Stimulated activated CD4-positive, alpha-beta T cell treated with anti-CD3 and anti-CD28 coated beads, Interleukin-4, amount 100 ng/mL, for 4 hours (primary cell): Measurements from ENCODE around the gene VAMP2.

Source experiments
- DNase-seq, 2 experiments: peaks; one replicate each; pipeline ENCODE4 v3.0.0-alpha.2; 2020

VAMP2 gene, protein sequence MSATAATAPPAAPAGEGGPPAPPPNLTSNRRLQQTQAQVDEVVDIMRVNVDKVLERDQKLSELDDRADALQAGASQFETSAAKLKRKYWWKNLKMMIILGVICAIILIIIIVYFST

DNA sequence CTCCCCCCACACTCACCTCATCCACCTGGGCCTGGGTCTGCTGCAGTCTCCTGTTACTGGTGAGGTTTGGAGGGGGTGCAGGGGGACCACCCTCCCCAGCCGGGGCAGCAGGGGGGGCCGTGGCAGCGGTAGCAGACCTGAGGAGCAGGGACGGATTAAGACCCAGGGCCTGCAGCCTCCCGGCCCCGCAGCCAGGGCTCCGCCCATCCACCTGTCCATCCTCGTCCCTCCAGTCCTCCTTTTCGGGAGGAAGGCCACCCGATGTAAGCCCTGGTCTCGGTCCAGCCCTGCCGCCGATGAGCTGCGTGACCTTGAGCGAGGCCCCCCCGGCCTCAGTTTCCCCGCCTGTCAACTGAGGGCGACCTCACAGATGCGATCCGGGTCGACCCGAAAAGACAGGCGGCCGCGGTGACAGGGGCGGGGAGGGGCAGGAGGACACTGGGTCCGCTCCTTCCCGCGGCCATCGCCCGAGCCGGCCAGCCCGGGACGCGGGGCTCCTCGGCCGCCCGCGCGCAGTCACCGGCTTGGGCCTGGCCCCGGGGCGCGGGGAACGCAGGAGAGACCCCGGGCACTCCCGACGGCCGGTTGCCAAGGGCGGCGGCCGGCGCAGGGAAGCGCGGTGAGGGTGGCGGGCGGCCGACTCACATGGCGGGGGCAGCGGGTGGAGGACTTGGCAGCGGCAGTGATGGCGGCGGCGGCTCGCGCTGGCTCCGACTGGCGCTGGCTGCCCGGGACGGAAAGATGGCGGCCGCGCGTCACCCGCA, at the start of gene VAMP2:
Gene VAMP2, minus strand, starts transcription at position 716 of the 764 bp plus-strand sequence. Its CDS starts 69 bp downstream, at position 647.
- peak; percentile 75 to 82 for DNase-seq

DNA sequence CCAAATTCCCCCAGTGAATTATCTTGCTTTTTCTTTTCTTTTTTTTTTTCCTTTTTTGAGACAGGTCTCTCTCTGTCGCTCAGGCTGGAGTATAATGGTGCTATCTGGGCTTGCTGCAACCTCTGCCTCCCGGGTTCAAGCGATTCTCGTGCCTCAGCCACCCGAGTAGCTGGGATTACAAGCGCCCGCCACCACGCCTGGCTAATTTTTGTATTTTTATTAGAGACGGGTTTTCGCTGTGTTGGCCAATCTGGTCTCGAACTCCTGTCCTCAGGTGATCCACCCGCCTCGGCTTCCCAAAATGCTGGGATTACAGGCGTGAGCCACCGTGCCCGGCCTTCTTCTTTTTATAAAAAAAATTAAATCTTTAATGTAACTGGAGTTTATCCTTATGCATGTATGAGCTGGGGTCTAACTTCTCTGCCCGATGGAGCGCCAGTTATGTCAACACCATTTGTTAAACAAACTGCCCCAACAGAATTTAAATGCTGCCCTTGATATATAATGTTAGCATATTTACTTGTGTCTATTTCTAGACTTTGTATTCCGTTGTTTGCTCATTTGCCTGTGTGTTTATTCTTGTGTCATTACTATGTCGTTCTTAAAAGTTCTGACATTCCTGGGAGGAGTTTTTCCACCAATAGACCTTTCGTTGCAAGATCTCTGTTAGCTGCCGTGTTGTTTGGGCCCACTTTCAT, 48.2 kb upstream of the VAMP2 start:
- no peak for DNase-seq

DNA sequence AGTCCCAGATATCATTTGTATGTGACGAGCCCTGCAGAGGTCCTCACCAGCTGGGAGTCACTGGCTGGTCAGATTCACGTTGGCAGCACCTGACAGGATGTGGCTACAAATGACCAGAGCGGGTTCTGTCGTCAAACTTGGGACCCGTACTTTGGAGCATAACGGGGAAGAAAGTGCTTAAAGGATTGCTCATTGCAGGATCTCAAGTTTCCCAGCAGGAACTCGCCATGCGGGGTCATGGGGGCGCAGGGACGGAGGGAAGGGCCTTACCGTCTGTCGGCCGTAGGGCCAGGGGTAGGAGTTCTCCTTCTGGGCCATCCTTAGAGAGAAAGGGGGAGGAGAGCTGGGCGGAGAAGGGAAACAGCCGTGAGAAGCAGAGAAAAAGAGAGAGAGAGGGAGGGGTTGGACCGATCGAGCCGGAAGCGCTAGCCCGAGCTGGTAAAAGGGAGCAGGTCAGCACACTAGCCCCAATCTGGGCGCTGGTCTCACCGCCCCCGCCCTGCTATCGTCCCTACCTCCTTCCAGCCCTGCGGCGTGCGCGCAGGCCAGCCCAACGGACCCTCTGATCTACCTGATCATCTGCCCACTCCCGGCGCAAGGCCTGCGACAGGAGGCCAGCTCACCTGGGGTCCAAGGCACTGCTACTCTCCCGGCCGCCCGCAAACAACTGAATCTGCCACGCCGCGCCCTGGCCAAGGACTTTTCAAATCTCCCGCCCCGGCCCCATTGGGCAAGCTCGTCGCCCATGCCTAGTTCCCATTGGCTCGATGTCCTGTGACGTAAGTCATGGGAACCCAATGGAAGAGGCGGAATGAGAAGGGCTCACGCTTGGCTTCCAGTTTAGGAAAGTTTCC, 47.4 kb upstream of the VAMP2 start, which contains the start of gene AURKB:
Gene AURKB, minus strand, starts transcription at position 669 of the 854 bp plus-strand sequence. Its CDS starts 351 bp downstream, at position 318.
- DNase-seq, result peak; percentile 85 to 92

- no peak for DNase-seq
These were observed 43.8 kb upstream of the VAMP2 start for GRCh38 chr17:8206536-8206935.

GRCh38 chr17:8204761-8205555, 42.2 kb upstream of the VAMP2 start:
- no peak for DNase-seq

GRCh38 chr17:8192070-8192815, 29.5 kb upstream of the VAMP2 start:
- peak; percentile 27 to 36 for DNase-seq

GRCh38 chr17:8190506-8190905, 27.8 kb upstream of the VAMP2 start:
- no peak for DNase-seq

DNA sequence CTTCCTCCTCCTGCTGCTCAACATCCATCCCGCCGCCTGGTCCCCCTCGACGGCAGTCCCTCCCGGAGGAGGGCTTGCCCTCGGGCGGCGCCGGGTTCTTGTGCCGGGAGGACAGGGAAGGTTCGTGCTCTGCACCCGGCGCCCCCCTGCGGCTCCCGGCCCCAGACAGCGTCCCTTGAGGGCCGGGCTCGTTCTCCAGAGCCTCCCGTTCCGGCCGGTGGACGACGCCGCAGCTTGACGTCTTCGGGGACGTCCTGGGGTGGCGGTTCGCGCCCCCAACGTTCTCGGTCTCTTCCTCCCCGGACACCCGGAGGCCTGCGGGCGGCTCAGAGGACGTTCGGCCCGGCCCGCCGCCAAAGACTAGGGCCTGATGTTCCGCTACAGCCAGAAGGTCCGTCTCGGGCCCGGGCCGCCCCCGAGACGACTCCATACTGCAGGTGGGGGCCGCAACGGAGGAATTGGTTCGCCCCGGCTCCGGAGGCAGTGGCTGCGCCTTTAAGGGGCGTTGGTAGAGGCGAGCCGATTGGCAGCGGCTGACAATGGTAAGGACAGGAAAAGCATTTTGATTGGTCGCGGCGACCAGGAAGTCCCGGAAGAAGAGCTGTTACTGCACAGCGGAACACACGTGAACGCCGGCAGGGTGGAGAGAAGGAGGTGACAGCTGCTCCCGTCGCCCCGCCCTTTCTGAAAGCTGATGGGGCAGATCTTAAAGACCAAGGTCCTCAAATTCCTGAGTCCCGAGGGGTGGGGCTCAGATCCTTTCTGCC, 27.1 kb upstream of the VAMP2 start, which contains the start of gene BORCS6:
Gene BORCS6, minus strand, starts transcription at position 470 of the 767 bp plus-strand sequence. Its CDS starts 40 bp downstream, at position 430.
- peak; percentile 87 to 96 for DNase-seq

- DNase-seq, result peak in 1 of 2 experiments; percentile 7
These were observed 26.4 kb upstream of the VAMP2 start for GRCh38 chr17:8189041-8189710.

- no peak for DNase-seq
These were observed 25.6 kb upstream of the VAMP2 start for GRCh38 chr17:8188263-8188839.

DNA sequence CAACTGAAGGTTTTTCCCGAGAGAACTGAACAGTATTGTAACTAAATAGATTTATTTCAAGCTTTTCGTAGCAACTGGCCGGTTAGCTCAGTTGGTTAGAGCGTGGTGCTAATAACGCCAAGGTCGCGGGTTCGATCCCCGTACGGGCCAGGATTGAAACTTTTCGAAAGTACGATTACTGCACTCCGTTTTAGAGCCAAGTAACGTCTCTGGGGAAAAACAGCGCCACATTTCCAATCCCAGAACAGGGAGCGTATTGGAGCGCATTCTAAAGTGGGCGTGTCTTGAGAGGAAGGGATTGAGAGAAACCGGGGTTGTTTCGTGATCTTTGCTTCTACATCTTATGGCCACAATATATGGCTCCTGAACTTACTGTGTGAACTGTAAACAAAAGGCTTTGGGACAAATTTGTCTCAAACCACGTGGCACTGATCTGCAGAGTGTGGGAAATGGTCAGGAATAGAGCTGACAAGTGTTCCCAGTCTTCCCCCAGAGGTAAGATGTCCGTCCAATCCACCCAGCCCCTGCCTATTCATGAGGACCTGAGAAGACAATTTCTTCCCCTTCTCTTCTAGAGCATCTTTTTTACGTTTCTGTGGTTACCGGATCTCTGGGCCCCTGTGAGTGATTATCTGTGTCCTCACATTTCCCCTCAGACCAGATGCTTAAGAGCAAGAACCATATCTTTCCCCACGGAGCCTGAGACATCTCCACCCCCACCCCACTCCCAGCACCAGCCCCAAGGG, 24.9 kb upstream of the VAMP2 start:
- DNase-seq, result peak; percentile 91 to 92

- DNase-seq, result peak; percentile 93 to 96
These were observed 24.2 kb upstream of the VAMP2 start for GRCh38 chr17:8186787-8187516.

GRCh38 chr17:8186446-8186786, 23.7 kb upstream of the VAMP2 start:
- no peak for DNase-seq

GRCh38 chr17:8185582-8186445, 23.1 kb upstream of the VAMP2 start:
- peak; percentile 86 to 96 for DNase-seq

- DNase-seq, result no peak
These were observed 14.4 kb upstream of the VAMP2 start for GRCh38 chr17:8176998-8177731.
